Natural killer cell (primary cell): ENCODE measurements around the gene CSRP1. TPM values are rescaled to one million over a fixed set of nuclear protein-coding genes. Genes with fewer than 3 reads are reported as not detected.

Experiments
- ATAC-seq, 3 donors: fragments of 150-1000 bp in 2 of 3; fragments of 200-7000 bp in 1 of 3; cut with Tn5 transposase; 1 replicate in 1 of 3; 2 replicates in 2 of 3; pipeline ENCODE4 v1.10.0; 2021; ENCODE audit warnings: mild to moderate bottlenecking in 2 of 3, moderate library complexity in 2 of 3
- DNase-seq, 2 donors: peaks; one replicate each; pipeline versions ENCODE4 v3.0.0 to v3.0.0-alpha.2; 2013 to 2021; ENCODE audit warnings: mixed read lengths in 1 of 2
- H3K27ac ChIP-seq: one replicate; pipeline ENCODE4 v1.5.1; 2013; ENCODE audit warnings: mild to moderate bottlenecking, low read length
- H3K27me3 ChIP-seq: one replicate; pipeline ENCODE4 v1.6.1; 2013; ENCODE audit warnings: low read length; ENCODE audit not compliant: control insufficient read depth, insufficient read depth
- H3K36me3 ChIP-seq: one replicate; pipeline ENCODE4 v1.6.1; 2013; ENCODE audit warnings: low read length; ENCODE audit not compliant: control insufficient read depth, insufficient read depth
- H3K4me1 ChIP-seq: one replicate; pipeline ENCODE4 v1.6.1; 2013; ENCODE audit warnings: low read length; ENCODE audit not compliant: control insufficient read depth, insufficient read depth
- H3K4me3 ChIP-seq: one replicate; pipeline ENCODE4 v1.5.1; 2013; ENCODE audit warnings: low read length
- H3K9me3 ChIP-seq: one replicate; pipeline ENCODE4 v1.6.1; 2013; ENCODE audit warnings: low read length; ENCODE audit not compliant: control insufficient read depth, insufficient read depth
- H3K27ac Mint-ChIP-seq, 2 donors: one replicate each; pipeline ENCODE4 v1.8.0; 2022; ENCODE audit warnings: mild to moderate bottlenecking in 2 of 2, mixed read lengths in 2 of 2, moderate library complexity in 1 of 2
- H3K27me3 Mint-ChIP-seq, 2 donors: one replicate each; pipeline ENCODE4 v1.8.0; 2022; ENCODE audit warnings: low read depth in 2 of 2, mixed read lengths in 2 of 2
- H3K36me3 Mint-ChIP-seq: one replicate; pipeline ENCODE4 v1.8.0; 2022; ENCODE audit warnings: mixed read lengths
- H3K4me1 Mint-ChIP-seq, 2 donors: one replicate each; pipeline ENCODE4 v1.8.0; 2022; ENCODE audit warnings: mixed read lengths in 2 of 2
- H3K4me3 Mint-ChIP-seq: one replicate; pipeline ENCODE4 v1.8.0; 2022; ENCODE audit warnings: mild to moderate bottlenecking, moderate library complexity, mixed read lengths
- H3K9me3 Mint-ChIP-seq, 2 donors: one replicate each; pipeline ENCODE4 v1.8.0; 2022; ENCODE audit warnings: mixed read lengths in 2 of 2
- WGBS: methylation state at CpG from one replicate; pipeline ENCODE4 v1.1.7; 2013; ENCODE audit warnings: missing lambda C conversion rate; ENCODE audit not compliant: insufficient coverage; 5-methylcytosine and 5-hydroxymethylcytosine counted together
- intact Hi-C: fragments of 100-400 bp; cut with micrococcal nuclease; formaldehyde crosslinking; loops from one replicate; pipeline ENCODE4 v1.14.2; 2022
- total RNA-seq, 4 donors: library from RNA; stranded (reverse); fragments of 120-200 nt in 1 of 4; gene quantifications; one replicate each; pipeline versions ENCODE4 v1.2.3 to v1.2.4, GENCODE V29; 2013 to 2022
- TF ChIP-seq, protein P1 (sequence below): fragments of 200-600 bp; IDR thresholded peaks from one replicate; pipeline ENCODE4 v1.8.0; 2022; ENCODE audit warnings: antibody characterized with exemption

CSRP1 gene
- total RNA-seq, 3 donors from 2014 or later (not counting 1 experiment from before 2014, with no cell fraction given), result 36.9 to 48.4 (median 44.1) TPM

- TF ChIP-seq, protein P1, sequence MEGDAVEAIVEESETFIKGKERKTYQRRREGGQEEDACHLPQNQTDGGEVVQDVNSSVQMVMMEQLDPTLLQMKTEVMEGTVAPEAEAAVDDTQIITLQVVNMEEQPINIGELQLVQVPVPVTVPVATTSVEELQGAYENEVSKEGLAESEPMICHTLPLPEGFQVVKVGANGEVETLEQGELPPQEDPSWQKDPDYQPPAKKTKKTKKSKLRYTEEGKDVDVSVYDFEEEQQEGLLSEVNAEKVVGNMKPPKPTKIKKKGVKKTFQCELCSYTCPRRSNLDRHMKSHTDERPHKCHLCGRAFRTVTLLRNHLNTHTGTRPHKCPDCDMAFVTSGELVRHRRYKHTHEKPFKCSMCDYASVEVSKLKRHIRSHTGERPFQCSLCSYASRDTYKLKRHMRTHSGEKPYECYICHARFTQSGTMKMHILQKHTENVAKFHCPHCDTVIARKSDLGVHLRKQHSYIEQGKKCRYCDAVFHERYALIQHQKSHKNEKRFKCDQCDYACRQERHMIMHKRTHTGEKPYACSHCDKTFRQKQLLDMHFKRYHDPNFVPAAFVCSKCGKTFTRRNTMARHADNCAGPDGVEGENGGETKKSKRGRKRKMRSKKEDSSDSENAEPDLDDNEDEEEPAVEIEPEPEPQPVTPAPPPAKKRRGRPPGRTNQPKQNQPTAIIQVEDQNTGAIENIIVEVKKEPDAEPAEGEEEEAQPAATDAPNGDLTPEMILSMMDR, result no peak
- 94% methylated on average over 1 of the region's 2 CpGs for WGBS
- no peak overlapping the region for H3K27ac ChIP-seq
- Mint-ChIP-seq H3K9me3 (no peaks in the 10 kb centered on the region), H3K27ac (no peak overlapping the region), H3K4me3 (peak overlapping the region; percentile 35), H3K36me3 (no peaks in the 10 kb centered on the region), H3K27me3 (no peaks in the 10 kb centered on the region), H3K4me1 (peaks cover 17 to 26% of the 10 kb centered on the region in 2 donors)
- peaks cover 26% of the 10 kb centered on the region for H3K4me1 ChIP-seq
- intact Hi-C loops, result loop anchor here (5.0 kb wide), 1 partner anchor 72 kb away; no protein-coding TSS in a partner anchor
- DNase-seq (no peak), ATAC-seq (no peak)
- no peaks in the 10 kb centered on the region for H3K9me3 ChIP-seq
- no peaks in the 10 kb centered on the region for H3K36me3 ChIP-seq
- H3K4me3 ChIP-seq, result no peak overlapping the region
- H3K27me3 ChIP-seq, result no peaks in the 10 kb centered on the region
These were observed 2.9 kb upstream of the CSRP1 start for GRCh38 chr1:201509601-201510374.

GRCh38 chr1:201508809-201509208 is 1.9 kb upstream of the CSRP1 start:
- TF ChIP-seq, protein P1, result no peak
- Mint-ChIP-seq H3K27me3 (no peaks in the 10 kb centered on the region), H3K4me3 (no peak overlapping the region), H3K36me3 (no peaks in the 10 kb centered on the region), H3K9me3 (no peaks in the 10 kb centered on the region), H3K4me1 (peaks cover 17 to 26% of the 10 kb centered on the region in 2 donors), H3K27ac (no peak overlapping the region)
- Histone ChIP-seq H3K27me3 (no peaks in the 10 kb centered on the region), H3K27ac (no peak overlapping the region), H3K4me3 (no peak overlapping the region), H3K4me1 (peaks cover 26% of the 10 kb centered on the region), H3K9me3 (no peaks in the 10 kb centered on the region), H3K36me3 (no peaks in the 10 kb centered on the region)
- intact Hi-C loops, result no loop called here
- WGBS, result 94% methylated on average over 2 of the region's 2 CpGs
- no peak for ATAC-seq
- DNase-seq, result no peak

DNA sequence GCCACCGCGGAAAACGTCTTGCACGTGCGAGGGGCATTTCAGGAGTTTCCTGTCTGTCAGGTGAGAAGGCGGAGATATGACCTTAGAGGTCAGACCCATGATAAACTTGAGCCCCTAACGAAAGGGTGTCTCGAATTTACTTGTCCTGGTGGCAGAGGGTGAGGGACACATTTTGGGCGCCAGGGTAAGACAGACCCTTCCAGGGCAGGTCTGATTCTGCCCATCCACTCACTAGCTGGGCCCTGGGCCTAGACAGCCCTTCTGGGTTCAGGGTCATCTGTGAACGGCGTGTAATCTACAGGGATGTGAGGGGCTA is 395 bp upstream of the CSRP1 start:
- DNase-seq (no peak), ATAC-seq (no peak)
- Histone ChIP-seq H3K4me3 (peak overlapping the region; percentile 46), H3K4me1 (peaks cover 26% of the 10 kb centered on the region), H3K27ac (peak overlapping the region; percentile 51), H3K9me3 (no peaks in the 10 kb centered on the region), H3K36me3 (no peaks in the 10 kb centered on the region), H3K27me3 (no peaks in the 10 kb centered on the region)
- 24% methylated on average over 11 of the region's 11 CpGs for WGBS
- Mint-ChIP-seq H3K9me3 (no peaks in the 10 kb centered on the region), H3K27me3 (no peaks in the 10 kb centered on the region), H3K4me1 (peaks cover 17 to 26% of the 10 kb centered on the region in 2 donors), H3K27ac (peak overlapping the region; percentile 36 to 77), H3K4me3 (peak overlapping the region; percentile 78), H3K36me3 (no peaks in the 10 kb centered on the region)
- intact Hi-C loops, result no loop called here
- TF ChIP-seq, protein P1, result no peak

- Histone ChIP-seq H3K4me1 (peaks cover 26% of the 10 kb centered on the region), H3K4me3 (peak overlapping the region; percentile 45), H3K9me3 (no peaks in the 10 kb centered on the region), H3K36me3 (no peaks in the 10 kb centered on the region), H3K27ac (peak overlapping the region; percentile 9), H3K27me3 (no peaks in the 10 kb centered on the region)
- Mint-ChIP-seq H3K27me3 (no peaks in the 10 kb centered on the region), H3K4me3 (peak overlapping the region; percentile 88), H3K27ac (peak overlapping the region; percentile 60 to 77), H3K36me3 (no peaks in the 10 kb centered on the region), H3K9me3 (no peaks in the 10 kb centered on the region), H3K4me1 (peaks cover 17 to 31% of the 10 kb centered on the region in 2 donors)
- no peak for ATAC-seq
- TF ChIP-seq, protein P1, result no peak
- intact Hi-C loops, result no loop called here
- WGBS, result 88% methylated on average over 3 of the region's 3 CpGs
- no peak for DNase-seq
These were observed 831 bp downstream of the CSRP1 start for GRCh38 chr1:201506092-201506491.
